NCI-H524 treated with DMSO at 0.1 percent for 48 hours (cell line): ENCODE measurements around the gene AMN.

Experiments used
- DNase-seq: peaks from one replicate; lab custom pipeline; 2025; lab: John Stamatoyannopoulos, UW

Gene AMN

GRCh38 chr14:102899516-102899900, 23.0 kb upstream of the AMN start:
- DNase-seq: no peak

GRCh38 chr14:102900631-102901571, 21.6 kb upstream of the AMN start:
- no peak for DNase-seq

DNA sequence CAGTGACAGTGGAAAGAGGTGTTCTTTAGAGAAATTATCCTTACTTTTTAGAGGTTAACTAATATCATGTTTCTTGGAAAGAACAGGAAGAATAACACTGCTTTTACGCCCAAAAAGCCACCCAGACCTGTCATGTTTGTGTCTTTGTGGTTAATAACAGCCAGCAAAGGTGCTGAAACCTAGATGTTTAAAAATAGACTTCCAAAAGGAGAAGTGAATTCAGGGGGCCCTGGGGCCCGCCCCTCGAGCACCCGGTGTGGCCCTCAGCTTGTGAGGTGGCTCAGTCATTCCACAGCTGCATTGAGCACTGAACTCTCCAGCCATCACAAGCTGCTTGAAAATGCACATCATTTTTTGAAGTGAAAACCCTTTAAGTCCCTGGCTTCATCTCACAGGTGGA, 20.8 kb upstream of the AMN start:
- no peak for DNase-seq

DNA sequence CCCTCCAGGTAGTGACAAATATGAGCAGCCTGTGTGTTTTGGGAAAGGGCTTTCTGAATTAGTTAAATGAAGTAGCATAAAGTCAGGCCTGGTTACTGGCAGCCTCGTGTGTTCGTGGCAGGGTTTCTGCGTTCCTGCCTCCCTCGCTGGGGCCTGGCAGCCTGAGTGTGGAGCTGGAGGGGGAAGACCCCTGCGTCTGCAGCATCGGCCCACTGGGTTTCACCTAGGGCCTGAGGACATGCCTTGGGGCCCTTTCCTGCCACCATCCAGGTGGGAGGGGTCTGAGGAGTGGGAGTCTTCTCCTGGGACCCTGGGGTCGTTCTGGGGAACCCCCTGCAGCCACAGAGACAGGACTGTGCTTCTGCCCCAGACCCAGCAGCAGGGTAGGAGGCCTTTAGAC, 20.4 kb upstream of the AMN start:
- DNase-seq: no peak

DNA sequence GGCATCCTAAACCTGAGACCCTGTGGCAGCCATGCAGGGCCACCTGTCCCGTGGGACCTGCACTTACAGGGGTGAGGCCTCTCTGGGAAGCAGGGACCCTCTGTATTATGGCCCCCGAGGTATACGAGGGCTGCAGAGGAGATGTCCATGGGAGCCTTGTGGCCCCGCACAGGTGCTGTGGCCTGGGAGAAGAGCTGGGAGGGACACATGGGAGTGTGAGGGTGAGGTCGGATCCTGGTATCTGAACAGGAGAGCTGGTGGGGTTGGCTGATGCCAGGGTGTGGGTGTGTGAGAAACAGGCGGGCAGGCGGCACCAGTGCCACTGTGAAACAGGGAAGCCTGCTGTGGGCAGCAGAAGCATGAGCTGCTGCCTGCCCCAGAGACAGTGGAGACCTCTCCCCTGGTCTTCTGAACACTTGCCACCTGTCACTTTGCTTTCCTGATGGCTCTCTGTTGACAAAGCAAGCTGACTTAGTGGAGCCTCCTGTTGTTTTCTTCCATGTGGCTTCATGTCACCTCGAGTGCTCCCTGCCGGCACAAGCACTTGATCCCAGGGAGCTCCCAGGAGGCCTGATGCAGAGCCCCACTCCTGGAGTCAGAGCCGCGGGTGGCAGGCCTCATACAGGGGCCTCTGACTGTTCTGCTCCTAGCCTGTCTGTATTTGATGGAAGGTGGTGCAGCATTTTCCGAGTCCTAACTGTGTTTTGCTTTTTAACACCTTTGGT, 19.8 kb upstream of the AMN start:
- no peak for DNase-seq

- no peak for DNase-seq
Observed at GRCh38 chr14:102903248-102903888, 19.1 kb upstream of the AMN start.

GRCh38 chr14:102903889-102904512, 18.5 kb upstream of the AMN start:
- no peak for DNase-seq

- no peak for DNase-seq
Observed at GRCh38 chr14:102905116-102906108, 17.1 kb upstream of the AMN start.

GRCh38 chr14:102906616-102907302, 15.7 kb upstream of the AMN start:
- no peak for DNase-seq

DNA sequence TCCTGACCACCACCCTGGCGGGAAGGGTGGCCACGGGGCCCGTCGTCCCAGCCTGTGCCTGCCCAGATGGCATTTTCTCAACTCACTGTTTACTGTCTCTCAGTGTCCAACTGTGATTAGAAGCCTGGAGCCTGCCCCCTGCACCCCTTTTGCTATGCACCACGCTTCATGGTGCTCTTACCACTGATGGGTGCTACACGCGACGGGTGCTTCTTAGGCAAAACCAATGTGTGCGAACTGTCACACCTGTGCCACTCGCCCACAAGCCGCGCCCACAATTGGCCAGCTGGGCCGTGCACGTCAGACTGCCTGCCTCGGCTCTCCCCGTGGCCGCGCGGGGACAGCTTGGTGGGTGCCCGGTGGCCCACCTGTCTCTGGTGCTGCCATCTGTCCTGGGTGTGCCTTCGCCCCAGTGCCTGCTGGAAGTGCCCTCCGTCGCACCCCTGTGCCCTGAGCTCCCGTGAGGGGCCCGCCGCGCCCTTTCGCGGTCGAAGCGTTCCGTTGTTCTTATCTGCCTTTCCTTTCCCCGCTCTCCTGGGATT, 15.1 kb upstream of the AMN start:
- no peak for DNase-seq

GRCh38 chr14:102907980-102908730, 14.3 kb upstream of the AMN start:
- no peak for DNase-seq

- no peak for DNase-seq
Observed at GRCh38 chr14:102908766-102909455, 13.6 kb upstream of the AMN start.

DNA sequence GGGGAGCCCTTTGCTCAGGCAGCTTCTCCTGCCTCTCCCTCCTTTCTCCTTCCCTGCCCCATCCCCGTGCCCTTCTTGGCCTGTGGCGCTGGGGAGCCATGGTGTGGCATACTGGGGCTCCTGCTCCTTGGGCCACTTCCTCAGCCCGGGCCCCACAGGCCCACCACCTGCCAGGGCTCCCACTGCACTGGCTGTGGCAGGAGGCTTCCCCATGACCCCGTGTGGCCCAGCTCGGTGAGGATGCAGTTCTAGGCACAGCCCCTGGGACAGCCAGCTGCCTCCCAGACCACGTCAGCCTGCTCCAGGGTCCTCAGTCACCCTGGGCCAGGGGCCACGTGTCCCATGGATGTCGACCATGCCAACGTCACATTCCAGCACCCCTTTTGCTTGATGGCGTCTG, 13.0 kb upstream of the AMN start:
- no peak for DNase-seq

GRCh38 chr14:102909911-102910310, 12.6 kb upstream of the AMN start:
- DNase-seq: no peak

DNA sequence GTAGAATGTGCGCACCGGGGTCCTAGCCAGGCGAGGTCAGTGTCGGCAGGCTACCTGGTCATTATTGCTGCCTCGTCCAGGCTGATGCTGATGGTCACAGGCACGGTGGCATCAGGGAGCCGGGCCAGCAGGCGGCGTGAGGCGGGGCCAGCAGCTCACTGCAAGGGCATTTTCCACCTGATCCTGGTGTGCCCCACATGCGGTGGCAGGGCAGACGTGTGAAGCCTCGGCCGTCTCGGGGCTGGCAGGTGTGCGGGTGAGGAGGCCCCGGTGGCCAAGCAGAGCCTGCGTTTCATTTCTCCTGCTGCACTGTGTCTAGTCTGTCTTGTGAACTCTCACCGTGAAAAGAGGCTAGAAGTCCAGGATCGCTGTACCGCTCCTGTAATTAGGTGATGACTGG, 12.0 kb upstream of the AMN start:
- no peak for DNase-seq

DNA sequence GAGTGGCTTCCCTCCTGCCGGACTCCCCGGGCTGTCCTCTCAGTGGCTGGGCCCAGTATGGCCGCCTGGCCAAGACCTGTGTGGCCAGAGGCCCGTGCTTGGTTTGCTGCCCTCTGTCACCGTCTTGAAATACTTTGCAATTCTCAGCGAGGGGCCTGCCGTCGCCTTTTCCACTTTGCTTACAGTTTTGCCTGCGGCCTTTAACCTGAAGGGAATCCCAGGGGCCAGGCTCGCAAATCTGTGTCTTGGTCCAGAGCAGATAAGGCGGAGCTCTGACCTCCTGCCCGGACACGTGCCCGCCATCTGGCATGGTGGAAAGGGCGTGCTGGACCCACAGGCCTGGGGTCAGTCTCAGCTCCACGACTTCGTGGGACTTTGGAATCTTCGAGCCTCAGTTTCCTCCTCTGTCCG, 10.9 kb upstream of the AMN start:
- DNase-seq: no peak

- no peak for DNase-seq
Observed at GRCh38 chr14:102911991-102912761, 10.3 kb upstream of the AMN start.
